Measurements from ENCODE around the gene DTX4.

DTX4 gene

DNA sequence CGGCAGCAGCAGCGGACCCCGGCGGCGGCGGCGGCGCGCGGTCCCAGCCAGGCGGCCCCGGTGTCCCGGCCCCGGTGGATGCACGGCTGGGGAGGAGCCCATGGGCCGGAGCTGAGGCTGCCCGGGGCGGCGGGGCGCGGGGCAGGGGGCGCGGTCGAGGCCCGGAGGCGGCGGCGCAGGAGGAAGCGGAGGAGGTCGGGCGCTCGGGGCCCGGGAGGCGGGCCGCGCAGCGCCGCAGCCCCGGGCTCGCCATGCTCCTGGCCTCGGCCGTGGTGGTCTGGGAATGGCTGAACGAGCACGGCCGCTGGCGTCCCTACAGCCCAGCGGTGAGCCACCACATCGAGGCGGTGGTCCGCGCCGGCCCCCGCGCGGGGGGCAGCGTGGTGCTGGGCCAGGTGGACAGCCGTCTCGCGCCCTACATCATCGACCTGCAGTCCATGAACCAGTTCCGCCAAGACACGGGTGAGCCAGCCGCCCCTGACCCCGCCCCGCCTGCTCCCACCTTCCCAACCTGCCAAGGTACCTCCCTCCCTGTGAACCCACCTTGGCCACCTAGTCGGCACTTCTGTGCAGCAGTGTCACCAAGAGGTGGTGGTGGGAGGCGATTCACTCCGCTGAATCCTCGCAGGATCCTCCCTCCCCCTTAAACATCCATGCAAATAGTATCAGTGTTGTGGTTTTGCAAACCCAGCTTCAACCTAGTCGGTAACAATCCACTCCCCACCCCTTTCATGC, 580 bp downstream of the DTX4 start:
- no peak for DNase-seq (ENCODE audit: low read depth in 2 of 3, low spot score in 2 of 3)

GRCh38 chr11:59173080-59173963, 1.4 kb downstream of the DTX4 start:
- no peak for DNase-seq (ENCODE audit: low read depth in 2 of 3, low spot score in 2 of 3)

- DNase-seq (ENCODE audit: low read depth in 2 of 3, low spot score in 2 of 3) = no peak
These were observed 2.2 kb downstream of the DTX4 start for GRCh38 chr11:59173964-59174663.

GRCh38 chr11:59174664-59175033, 2.7 kb downstream of the DTX4 start:
- DNase-seq (ENCODE audit: low read depth in 2 of 3, low spot score in 2 of 3) = no peak

DNA sequence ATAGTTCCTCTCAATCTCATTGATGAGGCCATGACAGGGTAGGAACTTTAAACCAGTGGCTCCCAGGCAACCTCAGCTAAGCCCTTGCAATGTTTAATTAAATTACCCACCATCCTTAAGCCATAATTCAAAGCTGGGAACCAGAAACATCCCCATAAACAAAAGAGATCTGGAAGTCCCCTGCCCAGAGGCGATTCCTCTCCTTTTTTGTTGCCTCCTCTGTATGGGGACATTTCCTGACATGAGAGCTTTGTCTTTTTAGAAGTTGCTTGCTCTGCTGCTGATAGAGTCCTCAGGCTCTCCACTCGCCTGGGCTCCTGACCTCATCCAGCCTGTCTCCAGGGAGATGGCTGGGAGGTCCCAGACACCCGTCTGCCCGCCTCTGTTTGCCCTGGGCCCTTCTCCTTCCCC, 3.2 kb downstream of the DTX4 start:
- no peak for DNase-seq (ENCODE audit: low read depth in 2 of 3, low spot score in 2 of 3)

DNA sequence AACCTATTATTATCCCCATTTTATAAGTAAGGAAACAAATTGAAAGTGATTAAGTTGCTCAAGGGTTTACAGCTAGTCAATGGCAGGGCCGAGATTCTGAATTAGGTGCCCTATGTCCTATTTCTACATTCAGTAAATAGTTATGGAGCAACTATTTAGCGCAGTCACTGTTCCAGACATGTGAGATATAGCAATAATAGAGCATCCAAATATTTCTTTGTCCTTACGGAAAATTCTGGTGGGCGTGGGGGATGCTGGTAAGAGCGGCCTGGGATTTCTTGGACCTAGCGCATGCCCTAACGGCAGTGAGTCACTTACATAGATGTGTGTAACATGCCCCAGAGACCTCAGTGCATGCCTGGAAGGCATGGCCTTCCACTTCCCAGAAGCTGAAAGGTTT, 4.4 kb downstream of the DTX4 start:
- no peak for DNase-seq (ENCODE audit: low read depth in 2 of 3, low spot score in 2 of 3)

GRCh38 chr11:59178402-59178801, 6.5 kb downstream of the DTX4 start:
- DNase-seq (ENCODE audit: low read depth in 2 of 3, low spot score in 2 of 3) = no peak

GRCh38 chr11:59179121-59179520, 7.2 kb downstream of the DTX4 start:
- no peak for DNase-seq (ENCODE audit: low read depth in 2 of 3, low spot score in 2 of 3)

DNA sequence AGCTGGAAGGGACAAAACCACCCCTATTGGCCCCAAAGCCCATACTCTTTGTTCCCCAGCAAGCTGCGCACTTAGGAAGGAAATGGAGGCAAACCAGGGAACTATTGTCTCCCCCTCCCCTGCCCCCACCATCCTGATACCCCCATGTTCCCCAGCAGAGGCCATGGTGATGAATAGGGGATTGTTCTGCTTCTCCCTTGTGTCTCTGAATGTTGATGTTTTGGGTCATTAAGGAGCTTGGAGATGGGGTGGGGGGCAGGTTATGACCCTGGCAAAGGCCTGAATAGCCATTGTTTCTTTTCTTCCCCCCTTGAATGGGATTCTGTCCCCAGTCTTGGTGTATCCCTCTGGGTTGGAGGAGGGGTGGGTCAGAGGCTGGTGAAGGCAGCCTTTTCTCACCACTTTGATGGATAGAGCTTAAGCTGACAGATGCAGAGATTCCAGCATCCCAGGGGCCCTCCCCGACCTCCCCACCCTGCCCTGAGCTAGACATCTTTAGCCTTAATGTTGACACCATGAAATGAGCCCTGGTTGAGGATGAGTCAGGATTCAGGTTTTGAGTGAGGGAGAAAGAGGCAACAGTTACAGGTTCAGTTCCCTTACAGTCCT, 8.3 kb downstream of the DTX4 start:
- no peak for DNase-seq (ENCODE audit: low read depth in 2 of 3, low spot score in 2 of 3)

DNA sequence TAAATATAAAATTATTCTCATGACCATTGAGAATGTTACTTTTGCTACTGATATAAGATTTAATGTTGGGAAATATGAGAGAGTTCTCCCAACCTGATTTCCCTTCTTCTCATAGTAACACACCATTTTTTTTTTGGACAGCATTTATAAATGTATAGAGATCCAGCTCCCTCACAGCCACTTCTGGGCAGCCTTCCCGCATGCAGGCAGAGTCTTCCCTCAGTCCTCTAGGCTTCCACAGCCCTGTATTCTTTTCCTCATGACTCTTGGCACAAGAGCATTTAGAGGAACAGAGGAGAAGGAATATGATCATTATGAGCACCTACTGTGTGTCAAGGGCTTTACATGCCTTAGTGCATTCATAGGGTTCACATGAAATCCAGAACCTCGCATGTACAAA, 9.0 kb downstream of the DTX4 start:
- DNase-seq (ENCODE audit: low read depth in 2 of 3, low spot score in 2 of 3) = no peak

GRCh38 chr11:59181746-59182456, 10.0 kb downstream of the DTX4 start:
- DNase-seq (ENCODE audit: low read depth in 2 of 3, low spot score in 2 of 3) = no peak

GRCh38 chr11:59182457-59183151, 10.7 kb downstream of the DTX4 start:
- no peak for DNase-seq (ENCODE audit: low read depth in 2 of 3, low spot score in 2 of 3)

DNA sequence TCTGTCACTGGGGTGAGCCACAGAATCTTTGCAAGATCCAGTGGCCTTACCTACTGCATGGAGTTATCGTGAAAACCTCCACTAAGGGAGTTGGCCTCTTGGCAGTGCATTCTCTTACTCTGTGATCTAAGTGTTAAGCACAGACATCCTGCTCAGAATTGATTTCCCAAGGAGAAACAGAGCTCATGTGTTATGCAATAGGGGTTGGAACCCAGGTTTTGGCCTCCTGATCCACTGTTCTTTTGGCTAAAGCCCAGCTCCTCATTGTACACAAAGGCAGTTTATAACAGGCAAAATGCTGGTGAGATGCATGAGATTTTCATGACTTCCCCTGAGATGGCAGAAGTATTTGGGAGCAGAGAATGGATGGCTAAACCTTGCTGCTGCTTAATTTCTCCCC, 11.8 kb downstream of the DTX4 start:
- DNase-seq (ENCODE audit: low read depth in 2 of 3, low spot score in 2 of 3) = no peak

DNA sequence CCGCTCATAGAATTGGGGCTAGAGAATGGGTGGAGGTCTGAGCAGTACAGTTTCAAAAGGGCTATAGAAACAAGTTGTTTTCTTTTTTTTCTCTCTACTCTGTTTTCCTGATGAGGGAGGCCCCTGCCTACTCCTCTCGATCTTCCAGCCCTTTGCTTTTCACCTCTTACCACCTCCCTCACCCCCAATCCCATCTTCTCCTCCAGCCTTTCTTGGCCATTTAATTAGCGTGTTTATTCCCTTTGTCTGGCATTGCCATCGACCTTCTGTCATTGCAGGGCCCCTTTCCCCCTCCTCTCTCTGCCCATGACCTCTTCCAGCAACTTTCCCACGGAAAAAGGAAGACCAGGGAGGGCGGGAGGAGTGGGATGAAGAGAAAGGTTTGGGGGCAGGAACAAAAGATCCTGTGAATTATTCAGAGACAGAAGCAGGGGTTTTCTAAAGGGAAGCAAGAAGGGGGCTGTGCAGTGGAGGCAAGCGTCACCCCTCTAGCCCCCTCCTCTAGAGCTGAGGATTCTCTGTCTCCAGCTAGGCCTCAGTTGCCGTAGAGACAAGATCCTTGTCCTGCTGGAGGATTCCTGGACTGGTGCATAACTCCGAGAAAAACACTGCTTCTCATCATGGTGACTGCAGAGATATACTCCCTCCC, 12.9 kb downstream of the DTX4 start:
- no peak for DNase-seq (ENCODE audit: low read depth in 2 of 3, low spot score in 2 of 3)

GRCh38 chr11:59185386-59185945, 13.5 kb downstream of the DTX4 start:
- no peak for DNase-seq (ENCODE audit: low read depth in 2 of 3, low spot score in 2 of 3)

- peak in 1 of 3 experiments; percentile 46 for DNase-seq (ENCODE audit: low read depth in 2 of 3, low spot score in 2 of 3)
These were observed 14.2 kb downstream of the DTX4 start for GRCh38 chr11:59186130-59186594.

DNA sequence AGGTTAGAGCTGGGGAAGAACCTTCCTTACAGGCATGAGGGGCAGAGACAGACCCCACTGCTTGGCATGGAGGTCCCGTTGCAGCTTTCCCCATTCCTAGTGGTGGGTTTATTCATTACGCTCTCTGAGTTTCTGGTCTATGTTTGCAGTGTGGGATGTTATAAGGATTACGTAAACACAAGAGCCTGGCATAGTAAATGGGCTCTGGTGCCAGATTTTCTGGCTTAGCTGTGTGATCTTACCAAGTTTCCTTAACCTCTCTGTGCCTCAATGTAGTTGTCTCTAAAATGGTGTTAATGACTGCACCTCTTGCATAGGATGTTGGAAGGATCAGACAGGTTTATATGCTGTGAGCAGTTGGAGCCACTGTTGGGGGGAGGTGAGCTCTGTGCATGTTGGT, 15.1 kb downstream of the DTX4 start:
- no peak for DNase-seq (ENCODE audit: low read depth in 2 of 3, low spot score in 2 of 3)

DNA sequence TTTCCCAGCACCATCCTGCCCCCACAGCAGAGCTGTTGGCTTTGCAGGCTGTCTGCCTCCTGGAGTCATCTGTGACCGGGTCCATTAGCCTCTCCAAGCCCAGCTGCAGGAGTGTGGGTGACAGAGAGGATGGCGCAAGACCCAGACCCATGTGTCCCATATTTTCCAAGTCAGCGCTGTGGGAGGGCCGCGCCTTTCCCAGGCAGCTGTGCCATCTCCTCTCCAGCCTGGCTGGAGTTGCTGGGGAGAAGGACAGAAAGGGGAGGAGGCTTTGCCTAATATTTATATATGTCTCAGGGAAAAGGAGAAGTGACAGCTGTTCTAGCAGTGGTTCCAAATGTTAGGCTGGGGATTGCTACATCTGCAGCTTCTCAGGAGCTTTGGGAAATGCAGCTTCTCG, 15.7 kb downstream of the DTX4 start:
- no peak for DNase-seq (ENCODE audit: low read depth in 2 of 3, low spot score in 2 of 3)

DNA sequence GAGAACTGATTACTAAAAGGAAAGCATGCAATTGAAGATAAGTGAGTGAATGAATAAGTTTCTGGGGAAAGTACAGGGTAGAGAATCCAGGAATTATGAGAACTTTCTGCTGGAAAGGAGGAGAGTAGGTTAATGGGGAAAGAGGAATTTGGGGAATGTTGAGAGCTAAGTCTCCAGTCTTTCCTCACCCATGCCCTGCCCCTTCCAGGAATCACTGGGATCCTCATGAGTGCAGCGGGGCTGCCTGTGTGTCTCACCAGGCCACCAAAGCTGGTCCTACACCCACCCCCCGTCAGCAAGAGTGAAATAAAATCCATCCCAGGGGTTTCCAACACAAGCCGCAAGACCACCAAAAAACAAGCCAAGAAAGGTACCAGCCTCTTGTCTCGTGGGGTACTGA, 17.0 kb downstream of the DTX4 start:
- DNase-seq (ENCODE audit: low read depth in 2 of 3, low spot score in 2 of 3) = no peak

Data from activated CD8-positive, alpha-beta memory T cell treated with anti-CD3 and anti-CD28 coated beads for 48 hours (primary cell).